Stimulated activated CD8-positive, alpha-beta memory T cell treated with anti-CD3 and anti-CD28 coated beads, Interleukin-12 subunit alpha, Interleukin-12 subunit beta, amount 100 ng/mL, for 24 hours (primary cell): Measurements from ENCODE around the gene OXCT2.
"Not testable (repeated sequence)": the region's sequence is repeated elsewhere in the genome, so short reads cannot be mapped to it uniquely, and the experiment has no call there.

Experiments used
- DNase-seq: peaks from one replicate; pipeline ENCODE4 v3.0.0-alpha.2; 2020; ENCODE audit errors: extremely low read depth

The OXCT2 gene

DNA sequence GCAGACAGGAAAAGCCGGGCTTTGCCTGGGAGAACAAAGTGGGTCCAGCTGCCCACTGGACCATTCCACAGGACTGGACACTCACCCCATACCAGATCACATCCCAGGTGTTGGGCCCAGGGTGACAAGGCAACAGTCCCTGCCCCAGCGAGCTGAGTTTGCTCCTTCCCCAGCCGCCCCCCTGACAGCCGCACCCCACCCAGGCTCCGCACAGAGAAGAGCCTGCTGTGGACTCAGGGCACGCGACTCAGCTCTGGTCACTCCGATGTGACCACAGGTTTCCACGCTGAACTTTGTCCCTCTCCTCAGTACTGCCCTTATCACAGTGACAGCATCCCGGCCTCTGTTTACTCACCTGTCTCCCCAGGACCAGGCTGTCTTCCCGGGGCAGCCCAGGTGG, 16.3 kb upstream of the OXCT2 start:
- DNase-seq: no peak

DNA sequence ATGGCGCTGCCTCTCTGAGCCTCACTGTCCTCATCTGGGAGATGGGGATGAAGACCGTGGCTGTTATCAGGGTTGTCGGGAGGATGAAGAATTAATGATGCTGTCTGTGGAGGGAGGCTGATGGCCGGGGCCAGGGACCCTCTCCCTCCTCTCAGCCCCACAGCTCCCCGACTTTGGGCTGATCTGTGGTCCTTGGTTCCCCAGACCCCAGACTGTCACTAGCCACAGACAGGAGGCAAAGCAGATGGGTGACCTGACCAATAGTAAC, 15.9 kb upstream of the OXCT2 start:
- not testable (repeated sequence) for DNase-seq

- DNase-seq: not testable (repeated sequence)
Observed at GRCh38 chr1:39786303-39787107, 15.4 kb upstream of the OXCT2 start.

DNA sequence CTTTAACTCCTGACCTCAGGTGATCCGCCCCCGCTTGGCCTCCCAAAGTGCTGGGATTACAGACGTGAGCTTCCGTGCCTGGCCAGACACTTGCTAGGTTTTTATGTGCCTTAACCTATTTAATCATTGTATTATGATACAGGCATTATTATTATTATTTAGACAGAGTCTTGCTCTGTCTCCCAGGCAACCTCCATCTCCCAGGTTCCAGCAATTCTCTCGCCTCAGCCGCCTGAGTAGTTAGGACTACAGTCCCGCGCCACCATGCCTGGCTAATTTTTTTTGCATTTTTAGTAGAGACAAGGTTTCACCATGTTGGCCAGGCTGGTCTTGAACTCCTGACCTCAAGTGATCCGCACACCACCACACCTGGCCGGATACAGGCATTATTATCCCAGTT, 11.5 kb upstream of the OXCT2 start:
- not testable (repeated sequence) for DNase-seq

- no peak for DNase-seq
Observed at GRCh38 chr1:39782103-39782502, 11.0 kb upstream of the OXCT2 start.

DNA sequence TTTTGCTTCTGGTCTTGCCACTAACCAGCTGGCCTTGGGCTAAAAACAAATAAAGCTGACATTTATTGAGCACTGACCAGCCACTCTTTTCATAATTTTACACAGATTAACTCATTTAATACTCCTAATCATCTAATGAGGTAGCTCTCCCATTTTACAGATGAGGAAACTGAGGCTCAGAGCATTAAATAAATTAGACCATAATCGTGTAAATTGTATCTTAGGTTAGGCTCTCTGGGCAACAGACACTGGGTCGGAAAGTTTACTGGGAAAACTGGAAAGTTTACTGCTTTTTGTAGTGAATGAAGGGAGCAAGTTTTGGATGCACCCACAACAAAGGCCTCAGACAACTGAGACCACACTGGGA, 10.2 kb upstream of the OXCT2 start:
- no peak for DNase-seq

DNA sequence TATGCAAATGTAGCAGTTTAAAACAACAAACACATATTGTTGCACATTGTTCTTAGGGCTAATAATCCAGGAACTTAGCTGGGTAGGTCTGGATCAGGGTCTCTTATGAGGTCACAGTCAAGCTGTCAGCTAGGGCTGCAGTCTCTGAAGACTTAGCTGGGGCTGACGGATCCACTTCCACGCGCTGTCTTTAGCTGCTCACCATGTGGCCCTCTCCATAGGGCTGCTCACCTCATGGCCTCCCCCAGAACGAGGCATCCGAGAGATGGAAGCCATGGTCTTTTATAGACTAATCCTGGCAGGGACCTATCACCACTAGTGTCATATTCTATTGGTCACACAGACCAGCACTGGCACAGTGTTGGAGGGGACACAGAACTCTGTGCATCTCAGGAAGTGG, 8.7 kb upstream of the OXCT2 start:
- DNase-seq: no peak

GRCh38 chr1:39779137-39779536, 8.0 kb upstream of the OXCT2 start:
- no peak for DNase-seq

GRCh38 chr1:39778463-39779099, 7.4 kb upstream of the OXCT2 start:
- not testable (repeated sequence) for DNase-seq

GRCh38 chr1:39777896-39778295, 6.7 kb upstream of the OXCT2 start:
- not testable (repeated sequence) for DNase-seq

DNA sequence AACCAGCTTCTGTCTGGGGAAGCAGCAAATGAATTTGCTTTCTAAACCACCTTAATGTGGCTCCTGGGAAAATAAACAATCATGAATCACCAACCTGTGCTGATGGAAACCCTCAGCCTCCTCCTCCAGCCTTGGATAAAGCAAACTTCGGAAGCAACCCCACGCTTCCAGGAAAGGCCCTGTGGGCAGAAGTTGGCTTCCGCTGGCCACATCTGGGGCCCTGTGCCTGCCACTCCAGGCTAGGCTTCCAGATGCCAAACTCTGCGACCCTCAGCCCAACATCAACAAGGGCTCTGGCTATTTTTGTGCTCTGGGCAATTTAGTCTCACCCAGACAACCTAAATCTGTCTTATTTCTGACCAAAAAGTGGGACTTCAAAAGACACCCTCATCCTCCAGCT, 6.2 kb upstream of the OXCT2 start:
- DNase-seq: no peak

DNA sequence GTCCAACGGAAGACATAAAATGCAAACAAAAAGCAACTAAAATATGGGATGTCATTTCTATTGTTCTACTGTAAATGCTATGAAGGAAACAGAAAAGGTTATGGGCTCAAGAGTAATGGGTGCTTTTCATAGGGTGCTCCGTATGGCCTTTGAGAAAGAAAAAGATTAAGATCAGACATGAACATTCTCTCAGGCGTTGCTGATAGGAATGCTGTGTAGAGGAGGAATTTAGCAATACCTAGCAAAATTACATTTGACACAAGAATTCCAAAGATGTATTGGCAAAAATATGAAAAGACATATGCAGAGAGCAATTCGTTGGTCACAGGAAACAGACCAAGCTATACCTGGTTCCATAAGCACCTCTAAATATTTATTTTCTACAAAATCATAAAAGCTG, 5.7 kb upstream of the OXCT2 start:
- no peak for DNase-seq

DNA sequence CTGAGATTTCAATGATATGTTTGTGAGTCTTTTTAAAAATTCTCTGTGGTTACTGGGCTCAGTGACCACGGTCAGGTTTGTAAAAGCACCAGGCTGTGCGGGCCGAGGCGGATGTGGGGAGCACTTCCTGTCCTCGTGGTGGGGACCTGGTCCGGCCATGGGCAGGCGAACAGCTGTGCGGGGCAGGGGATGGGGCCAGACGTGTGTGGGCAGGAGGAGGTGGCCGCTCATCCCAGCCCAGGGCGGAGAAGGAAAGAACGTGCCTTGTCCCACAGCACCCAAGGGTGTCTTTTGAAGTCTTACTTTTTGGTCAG, 5.2 kb upstream of the OXCT2 start:
- no peak for DNase-seq

GRCh38 chr1:39775676-39776399, 4.7 kb upstream of the OXCT2 start:
- DNase-seq: not testable (repeated sequence)

DNA sequence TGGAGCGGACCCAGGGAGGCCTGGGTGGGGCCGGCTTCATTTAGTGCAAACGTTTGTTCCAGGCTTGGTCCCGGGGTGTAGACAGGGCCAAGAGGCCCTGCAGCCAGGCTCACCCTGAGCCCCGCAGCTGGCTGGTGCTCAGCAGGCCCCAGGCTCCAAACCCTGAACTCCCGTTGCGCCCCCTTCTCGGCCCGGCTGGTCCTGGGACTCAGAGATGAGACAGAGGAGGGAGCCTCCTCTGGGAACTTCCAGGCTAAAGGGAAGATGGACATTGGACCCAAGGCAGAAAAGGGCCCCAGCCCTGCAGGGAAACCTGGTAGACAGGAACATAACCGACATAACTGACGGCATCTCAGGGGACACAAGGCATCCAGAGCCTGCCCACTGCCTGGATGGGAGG, 4.0 kb upstream of the OXCT2 start:
- not testable (repeated sequence) for DNase-seq

GRCh38 chr1:39773369-39773979, 2.3 kb upstream of the OXCT2 start:
- DNase-seq: not testable (repeated sequence)

GRCh38 chr1:39770100-39771021, 787 bp downstream of the OXCT2 start:
- DNase-seq: not testable (repeated sequence)

GRCh38 chr1:39769502-39769901, 1.6 kb downstream of the OXCT2 start:
- not testable (repeated sequence) for DNase-seq

GRCh38 chr1:39766466-39766865, 4.7 kb downstream of the OXCT2 start:
- not testable (repeated sequence) for DNase-seq

- not testable (repeated sequence) for DNase-seq
Observed at GRCh38 chr1:39764512-39764911, 6.6 kb downstream of the OXCT2 start.

GRCh38 chr1:39763619-39764374, 7.4 kb downstream of the OXCT2 start:
- not testable (repeated sequence) for DNase-seq
